Heart left ventricle (tissue), 13 donors: Measurements from ENCODE around the gene MINDY4.

ENCODE experiments used
- POLR2A ChIP-seq, 2 donors: fragments of 450-650 bp; IDR thresholded peaks; one replicate each; pipeline ENCODE4 v1.6.1; 2017; ENCODE audit warnings: antibody characterized with exemption in 2 of 2, mild to moderate bottlenecking in 2 of 2, moderate library complexity in 2 of 2
- TF ChIP-seq, protein P1 (sequence below), 12 donors: fragments of 200-600 bp; sonication (generic) in 4 of 12; IDR thresholded peaks; one replicate each; pipeline versions ENCODE4 v1.5.0 to v1.8.0; 2018 to 2022; ENCODE audit warnings: antibody characterized with exemption in 12 of 12, mild to moderate bottlenecking in 5 of 12
- donor health status: ischemic (EF 13 %, LVEDD 7.1; RV severe dilation, severe dysfunction).
- donor health status: DM: no; HTN: yes; CAD: no.
- donor health status: DM: no; HTN: no; CAD: no.
- donor health status: ischemic (EF 25% LVEDD 6.9; RV normal size, moderate dysfunction).
- donor health status: ischemic (EF 25% LVEDD 5.7; RV mildly dilated, moderate dysfunction).
- donor health status: ischemic (EF 35%, LVEDD 5.7; RV mildly dilated, moderate dysfunction).
- donor health status: nonischemic (EF 11% LVEDD 7.7; RV severe dilation, severe dysfunction).
- donor health status: DM: yes; HTN: yes; CAD: no.
- donor health status: PGD.
- donor health status: ischemic (EF 29% LVEDD 5.4; RV normal size, mild dysfunction).
- donor health status: nonischemic (EF 23%, LVEDD 6.1; RV moderate dilation, normal function).

DNA sequence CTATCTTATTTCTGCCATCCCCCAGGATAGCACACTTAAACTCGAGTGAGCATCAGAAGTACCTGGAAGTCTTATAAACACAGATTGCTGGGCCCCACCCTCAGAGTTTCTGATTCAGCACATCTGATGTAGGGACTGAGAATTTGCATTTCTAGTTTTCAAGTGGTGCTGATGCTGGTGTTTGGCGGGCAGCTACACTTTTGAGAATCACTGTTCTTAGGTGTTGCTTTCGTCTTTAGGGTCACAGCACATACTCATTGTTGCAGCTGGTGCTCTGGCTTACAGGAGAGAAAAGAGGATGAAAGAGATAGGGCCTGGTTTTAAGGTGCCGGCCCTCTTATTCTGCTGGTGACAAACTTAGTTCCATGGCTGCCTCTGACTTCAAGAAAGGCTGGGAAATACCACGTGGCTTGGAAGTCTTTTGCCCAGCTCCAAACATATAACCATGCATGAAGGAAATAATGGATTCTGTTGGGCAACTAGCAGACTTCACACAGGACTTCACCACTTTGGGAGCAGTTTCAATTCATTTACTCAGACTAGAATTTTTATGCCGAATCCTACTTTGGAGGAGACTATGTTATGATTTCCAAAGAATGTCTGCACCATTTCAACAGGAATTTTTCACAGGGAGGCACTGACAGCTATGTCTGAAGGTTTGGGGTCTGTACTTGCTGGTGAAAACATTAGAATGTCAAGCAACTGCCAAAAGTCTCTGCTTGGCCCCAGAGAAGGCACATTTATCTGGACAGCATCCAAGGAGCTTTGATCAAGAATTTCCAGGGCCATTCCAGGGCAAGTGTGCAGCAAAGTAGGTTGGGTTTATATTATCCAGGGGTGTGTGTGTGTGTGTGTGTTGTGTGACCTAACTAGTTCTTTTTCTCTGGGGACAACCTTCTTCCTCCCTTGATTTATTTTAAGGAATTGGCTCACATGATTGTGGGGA, 6.9 kb upstream of the MINDY4 start:
- TF ChIP-seq, protein P1, sequence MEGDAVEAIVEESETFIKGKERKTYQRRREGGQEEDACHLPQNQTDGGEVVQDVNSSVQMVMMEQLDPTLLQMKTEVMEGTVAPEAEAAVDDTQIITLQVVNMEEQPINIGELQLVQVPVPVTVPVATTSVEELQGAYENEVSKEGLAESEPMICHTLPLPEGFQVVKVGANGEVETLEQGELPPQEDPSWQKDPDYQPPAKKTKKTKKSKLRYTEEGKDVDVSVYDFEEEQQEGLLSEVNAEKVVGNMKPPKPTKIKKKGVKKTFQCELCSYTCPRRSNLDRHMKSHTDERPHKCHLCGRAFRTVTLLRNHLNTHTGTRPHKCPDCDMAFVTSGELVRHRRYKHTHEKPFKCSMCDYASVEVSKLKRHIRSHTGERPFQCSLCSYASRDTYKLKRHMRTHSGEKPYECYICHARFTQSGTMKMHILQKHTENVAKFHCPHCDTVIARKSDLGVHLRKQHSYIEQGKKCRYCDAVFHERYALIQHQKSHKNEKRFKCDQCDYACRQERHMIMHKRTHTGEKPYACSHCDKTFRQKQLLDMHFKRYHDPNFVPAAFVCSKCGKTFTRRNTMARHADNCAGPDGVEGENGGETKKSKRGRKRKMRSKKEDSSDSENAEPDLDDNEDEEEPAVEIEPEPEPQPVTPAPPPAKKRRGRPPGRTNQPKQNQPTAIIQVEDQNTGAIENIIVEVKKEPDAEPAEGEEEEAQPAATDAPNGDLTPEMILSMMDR (IDR thresholded peaks at IDR 0.05), result no peak
- no peak for TF ChIP-seq POLR2A (IDR thresholded peaks at IDR 0.05)
